ENCODE results near the gene UIMC1.

DNA sequence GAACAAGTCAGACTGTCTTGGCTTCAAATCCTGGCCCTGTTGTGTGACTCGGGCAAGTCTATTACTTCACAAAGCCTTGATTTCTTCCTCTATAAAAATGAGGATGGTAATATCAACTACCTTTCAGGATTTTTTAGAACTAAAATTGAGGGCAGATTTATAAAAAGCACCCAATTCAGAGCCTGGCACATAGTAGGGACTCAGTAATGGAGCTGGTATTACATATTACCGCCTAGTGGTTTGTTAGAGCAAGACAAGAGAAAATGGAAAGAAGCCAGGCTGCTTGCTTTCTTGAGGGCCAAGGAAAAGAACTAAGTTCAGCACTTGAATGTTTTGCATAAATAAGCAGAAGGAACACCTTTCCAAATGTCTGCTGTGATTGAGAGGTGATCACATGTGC lies 35.4 kb upstream of the UIMC1 start:
- TF ChIP-seq, protein P1, sequence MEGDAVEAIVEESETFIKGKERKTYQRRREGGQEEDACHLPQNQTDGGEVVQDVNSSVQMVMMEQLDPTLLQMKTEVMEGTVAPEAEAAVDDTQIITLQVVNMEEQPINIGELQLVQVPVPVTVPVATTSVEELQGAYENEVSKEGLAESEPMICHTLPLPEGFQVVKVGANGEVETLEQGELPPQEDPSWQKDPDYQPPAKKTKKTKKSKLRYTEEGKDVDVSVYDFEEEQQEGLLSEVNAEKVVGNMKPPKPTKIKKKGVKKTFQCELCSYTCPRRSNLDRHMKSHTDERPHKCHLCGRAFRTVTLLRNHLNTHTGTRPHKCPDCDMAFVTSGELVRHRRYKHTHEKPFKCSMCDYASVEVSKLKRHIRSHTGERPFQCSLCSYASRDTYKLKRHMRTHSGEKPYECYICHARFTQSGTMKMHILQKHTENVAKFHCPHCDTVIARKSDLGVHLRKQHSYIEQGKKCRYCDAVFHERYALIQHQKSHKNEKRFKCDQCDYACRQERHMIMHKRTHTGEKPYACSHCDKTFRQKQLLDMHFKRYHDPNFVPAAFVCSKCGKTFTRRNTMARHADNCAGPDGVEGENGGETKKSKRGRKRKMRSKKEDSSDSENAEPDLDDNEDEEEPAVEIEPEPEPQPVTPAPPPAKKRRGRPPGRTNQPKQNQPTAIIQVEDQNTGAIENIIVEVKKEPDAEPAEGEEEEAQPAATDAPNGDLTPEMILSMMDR (IDR thresholded peaks at IDR 0.05) = no peak
- no peak for TF ChIP-seq POLR2A (IDR thresholded peaks at IDR 0.05)

Data from lower leg skin (tissue), 3 donors.